HK-2 (cell line): Measurements from ENCODE around the gene SCRG1.
A peak's percentile ranks its signal among the peaks of the same experiment; 100 is the strongest.

Experiments
- DNase-seq: peaks from one replicate; pipeline ENCODE4 v3.0.0-alpha.2; 2018; ENCODE audit not compliant: unreplicated experiment

Gene SCRG1

GRCh38 chr4:173362666-173363065 is 36.2 kb downstream of the SCRG1 start:
- DNase-seq: no peak

- DNase-seq: no peak
Observed at GRCh38 chr4:173360587-173361221, 38.2 kb downstream of the SCRG1 start.

GRCh38 chr4:173357939-173358338 is 41.0 kb downstream of the SCRG1 start:
- DNase-seq: no peak

GRCh38 chr4:173347467-173347866 is 51.4 kb downstream of the SCRG1 start:
- no peak for DNase-seq

- peak; percentile 47 for DNase-seq
Observed at GRCh38 chr4:173346074-173346473, 52.8 kb downstream of the SCRG1 start.

- no peak for DNase-seq
Observed at GRCh38 chr4:173345648-173346047, 53.3 kb downstream of the SCRG1 start.

GRCh38 chr4:173343832-173344397 is 55.0 kb downstream of the SCRG1 start:
- no peak for DNase-seq

GRCh38 chr4:173337463-173337862 is 61.5 kb downstream of the SCRG1 start:
- DNase-seq: no peak

GRCh38 chr4:173334891-173335752 is 63.8 kb downstream of the SCRG1 start:
- peak; percentile 86 for DNase-seq
